LNCaP clone FGC (cell line): ENCODE measurements around the gene MTCL1.

Experiments
- DNase-seq: peaks from one replicate; pipeline ENCODE4 v3.0.0-alpha.2; 2011; ENCODE audit warnings: low read depth
- H3K4me3 ChIP-seq: 2 replicates; pipeline ENCODE4 v1.5.1; 2011; ENCODE audit warnings: mild to moderate bottlenecking, low read depth, low read length, control low read depth
- CTCF ChIP-seq: IDR thresholded peaks from 2 replicates; pipeline ENCODE4 v1.5.1; 2012; ENCODE audit warnings: mild to moderate bottlenecking; ENCODE audit not compliant: control insufficient read depth, insufficient read depth; ENCODE audit errors: extremely low read depth

MTCL1 gene

GRCh38 chr18:8860845-8861642, 155.7 kb downstream of the MTCL1 start:
- no peak for DNase-seq
- no peak overlapping the region for H3K4me3 ChIP-seq
- TF ChIP-seq CTCF, result no peak

DNA sequence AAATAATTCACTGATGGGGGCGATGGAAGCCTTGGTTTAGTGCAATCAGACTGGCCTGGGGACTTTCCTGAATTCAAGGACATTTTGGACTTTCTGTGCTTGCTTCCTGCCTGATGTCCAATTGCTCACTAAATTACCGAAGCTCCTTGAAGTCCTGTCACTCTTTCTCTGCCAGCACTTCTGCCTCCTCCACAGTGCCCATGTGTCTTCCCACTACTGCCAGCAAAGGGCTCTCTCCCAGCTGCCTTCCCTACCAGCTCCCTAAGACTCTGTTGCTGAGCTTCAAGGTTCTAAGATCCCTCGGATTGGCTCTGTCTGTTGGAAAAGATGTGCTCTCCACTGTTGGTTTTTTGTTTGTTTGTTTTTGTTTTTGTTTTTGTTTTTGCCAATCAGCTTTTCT, 158.1 kb downstream of the MTCL1 start:
- no peak overlapping the region for H3K4me3 ChIP-seq
- TF ChIP-seq CTCF, result no peak
- DNase-seq, result no peak

DNA sequence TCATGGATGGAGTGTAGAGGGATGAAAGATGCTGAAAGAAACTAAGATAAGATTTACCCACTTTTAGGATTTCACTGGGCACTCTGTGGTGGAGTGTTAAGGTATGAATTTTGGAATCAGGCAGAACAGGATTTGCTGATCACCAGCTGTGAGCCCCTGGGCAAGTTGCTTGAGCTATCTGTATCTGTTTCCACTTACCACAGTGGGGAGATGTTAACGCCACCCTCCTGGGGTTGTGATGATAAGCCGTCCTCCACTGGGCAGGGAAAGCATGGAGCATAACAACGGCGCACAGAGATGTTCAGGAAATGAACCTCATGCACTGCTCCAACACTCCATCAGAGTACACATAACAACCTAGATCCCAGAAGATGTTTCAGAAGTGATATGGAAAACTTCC, 160.6 kb downstream of the MTCL1 start:
- no peak overlapping the region for H3K4me3 ChIP-seq
- no peak for TF ChIP-seq CTCF
- no peak for DNase-seq

- no peak for DNase-seq
- H3K4me3 ChIP-seq, result no peak overlapping the region
- no peak for TF ChIP-seq CTCF
These were observed 161.3 kb downstream of the MTCL1 start for GRCh38 chr18:8866679-8867078.

- no peak for TF ChIP-seq CTCF
These were observed 162.9 kb downstream of the MTCL1 start for GRCh38 chr18:8868276-8868675.

DNA sequence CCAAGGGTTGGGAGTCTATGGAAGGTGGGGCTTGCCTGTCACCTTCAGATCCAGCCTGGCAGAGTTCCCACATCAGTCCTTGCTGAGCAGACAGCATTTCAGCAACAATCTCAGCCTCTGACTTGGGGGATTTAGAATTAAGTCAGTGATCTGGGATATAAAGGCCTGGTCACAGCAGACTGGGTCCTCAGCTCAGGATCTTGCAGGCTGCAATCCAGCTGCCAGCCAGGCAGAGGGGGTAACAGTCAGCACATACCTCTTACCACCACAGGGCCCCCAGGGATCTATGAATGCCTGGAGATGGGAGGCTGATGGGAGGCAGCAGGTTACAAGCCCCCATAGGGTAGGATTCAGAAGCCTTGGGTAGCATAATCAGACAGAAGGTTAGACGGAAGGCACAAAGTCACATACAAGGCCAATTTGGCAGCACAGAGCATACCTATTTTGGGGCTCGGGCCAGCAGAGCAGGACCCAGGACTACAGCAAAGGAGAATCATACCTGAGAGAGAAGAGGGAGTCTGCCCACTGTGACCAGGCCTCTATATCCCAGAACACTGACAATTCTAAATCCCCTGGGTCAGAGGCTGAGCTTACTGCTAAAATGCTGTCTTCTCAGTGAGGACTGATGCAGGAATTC, 163.5 kb downstream of the MTCL1 start:
- no peak for DNase-seq
- no peak for TF ChIP-seq CTCF
- H3K4me3 ChIP-seq, result no peak overlapping the region

More at GRCh38 chr18:8868276-8868675, 162.9 kb downstream of the MTCL1 start:
- no peak overlapping the region for H3K4me3 ChIP-seq
- no peak for DNase-seq
